Kidney epithelial cell (primary cell): ENCODE data around the gene TBC1D22A. TPM values are rescaled to one million over a fixed set of nuclear protein-coding genes. Genes with fewer than 3 reads are reported as not detected.

Experiments
- DNase-seq: peaks from one replicate; pipeline ENCODE4 v3.0.0-alpha.2; 2010; ENCODE audit warnings: low read depth
- H3K27me3 ChIP-seq: 2 replicates; pipeline ENCODE4 v1.6.0; 2011; ENCODE audit warnings: low read length; ENCODE audit not compliant: control insufficient read depth, insufficient read depth
- H3K36me3 ChIP-seq: 2 replicates; pipeline ENCODE4 v1.5.1; 2011; ENCODE audit warnings: low read length; ENCODE audit not compliant: control insufficient read depth, insufficient read depth
- H3K4me3 ChIP-seq: 2 replicates; pipeline ENCODE4 v1.5.1; 2011; ENCODE audit warnings: low read depth, mild to moderate bottlenecking, control low read depth, low read length
- CTCF ChIP-seq: IDR thresholded peaks from 2 replicates; pipeline ENCODE4 v1.5.1; 2011; ENCODE audit warnings: mild to moderate bottlenecking, moderate library complexity, low read length, control low read depth, inconsistent platforms; ENCODE audit not compliant: insufficient read depth, poor library complexity, severe bottlenecking
- total RNA-seq: library from RNA; depleted of rRNA; stranded (reverse); fragments of >200 nt; gene quantifications from 2 replicates; pipeline ENCODE4 v1.2.3, GENCODE V29; 2015

TBC1D22A gene
- total RNA-seq, 1 donor from 2014 or later, result 25.7 TPM

- H3K36me3 ChIP-seq, result no peaks in the 10 kb centered on the region
- DNase-seq, result no peak
- TF ChIP-seq CTCF, result no peak
- no peak overlapping the region for H3K4me3 ChIP-seq
- no peaks in the 10 kb centered on the region for H3K27me3 ChIP-seq
These were observed 73.2 kb downstream of the TBC1D22A start for GRCh38 chr22:46835693-46836092.

GRCh38 chr22:46841522-46841921 is 79.1 kb downstream of the TBC1D22A start:
- Histone ChIP-seq H3K4me3 (no peak overlapping the region), H3K36me3 (no peaks in the 10 kb centered on the region), H3K27me3 (no peaks in the 10 kb centered on the region)
- DNase-seq, result no peak
- no peak for TF ChIP-seq CTCF

- Histone ChIP-seq H3K4me3 (no peak overlapping the region), H3K36me3 (no peaks in the 10 kb centered on the region), H3K27me3 (no peaks in the 10 kb centered on the region)
- DNase-seq, result no peak
- TF ChIP-seq CTCF, result no peak
These were observed 80.2 kb downstream of the TBC1D22A start for GRCh38 chr22:46842606-46843005.

- H3K4me3 ChIP-seq, result no peak overlapping the region
- no peak for DNase-seq
- H3K27me3 ChIP-seq, result no peaks in the 10 kb centered on the region
- H3K36me3 ChIP-seq, result no peaks in the 10 kb centered on the region
- TF ChIP-seq CTCF, result no peak
These were observed 81.4 kb downstream of the TBC1D22A start for GRCh38 chr22:46843821-46844255.

DNA sequence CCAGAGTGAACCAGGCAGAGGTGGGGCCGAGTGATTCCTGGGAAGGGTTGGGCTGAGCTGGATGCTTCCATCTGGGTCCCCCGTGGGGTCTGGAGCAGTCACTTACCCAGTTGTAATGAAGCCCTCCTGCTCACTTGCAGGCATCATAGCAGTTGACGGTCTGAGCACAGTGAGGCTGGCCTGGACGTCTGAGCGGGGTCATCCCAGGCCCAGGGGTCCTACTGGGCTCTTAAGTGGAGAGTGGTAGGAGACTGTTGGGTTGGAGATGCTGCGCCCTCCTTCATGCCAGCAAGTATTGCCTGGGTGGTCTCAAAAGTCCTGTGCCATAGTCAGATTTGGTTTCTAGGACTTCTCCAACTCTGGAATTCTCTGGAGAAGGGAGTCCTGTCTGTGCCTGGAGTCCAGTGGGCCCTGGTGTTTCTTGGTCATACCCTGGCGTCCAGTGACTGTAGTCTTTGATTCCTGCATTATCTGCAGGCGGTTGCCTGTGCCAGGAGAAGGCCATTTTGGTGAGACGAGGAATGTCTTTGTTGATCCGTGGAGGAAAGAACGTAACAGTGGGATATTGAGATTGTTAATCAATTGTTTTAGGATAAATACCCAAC is 82.3 kb downstream of the TBC1D22A start:
- DNase-seq, result no peak
- no peak for TF ChIP-seq CTCF
- no peak overlapping the region for H3K4me3 ChIP-seq

GRCh38 chr22:46845296-46846149 is 83.1 kb downstream of the TBC1D22A start:
- no peaks in the 10 kb centered on the region for H3K27me3 ChIP-seq
- DNase-seq, result no peak
- peak; percentile 44 for TF ChIP-seq CTCF
- no peaks in the 10 kb centered on the region for H3K36me3 ChIP-seq
- no peak overlapping the region for H3K4me3 ChIP-seq

More for the DNA sequence above, 82.3 kb downstream of the TBC1D22A start:
- Histone ChIP-seq H3K36me3 (no peaks in the 10 kb centered on the region), H3K27me3 (no peaks in the 10 kb centered on the region)
